HEK293 (cell line): ENCODE results near the gene DDX51.

Experiments used
- EGR2 ChIP-seq: fragments of 450-650 bp; formaldehyde crosslinking; IDR thresholded peaks from 2 replicates; pipeline ENCODE4 v1.5.1; 2016; ENCODE audit warnings: low read depth, missing biosample characterization, missing genetic modification characterization
- GLI4 ChIP-seq: fragments of 450-650 bp; formaldehyde crosslinking; IDR thresholded peaks from 2 replicates; pipeline ENCODE4 v1.5.1; 2016; ENCODE audit warnings: missing biosample characterization, missing genetic modification characterization
- MZF1 ChIP-seq: fragments of 450-650 bp; formaldehyde crosslinking; IDR thresholded peaks from 2 replicates; pipeline ENCODE4 v1.5.1; 2017; ENCODE audit warnings: missing biosample characterization, missing genetic modification characterization, borderline replicate concordance
- SETDB1 ChIP-seq: IDR thresholded peaks from one replicate; pipeline ENCODE4 v1.6.1; 2017; ENCODE audit warnings: mild to moderate bottlenecking, low read length, moderate library complexity, mixed read lengths; ENCODE audit not compliant: insufficient read length
- ZBTB21 ChIP-seq: fragments of 450-650 bp; formaldehyde crosslinking; IDR thresholded peaks from 2 replicates; pipeline ENCODE4 v1.5.1; 2017; ENCODE audit warnings: missing biosample characterization, missing genetic modification characterization
- ZFP37 ChIP-seq: fragments of 450-650 bp; formaldehyde crosslinking; IDR thresholded peaks from 2 replicates; pipeline ENCODE4 v1.5.1; 2016; ENCODE audit warnings: missing biosample characterization, missing genetic modification characterization
- ZNF184 ChIP-seq: fragments of 450-650 bp; IDR thresholded peaks from 2 replicates; pipeline ENCODE4 v1.5.1; 2018; ENCODE audit warnings: missing biosample characterization, mild to moderate bottlenecking, missing genetic modification characterization
- ZNF19 ChIP-seq: fragments of 450-650 bp; formaldehyde crosslinking; IDR thresholded peaks from 2 replicates; pipeline ENCODE4; 2016; ENCODE audit warnings: missing biosample characterization, missing genetic modification characterization, low read depth
- ZNF341 ChIP-seq: fragments of 450-650 bp; formaldehyde crosslinking; IDR thresholded peaks from 2 replicates; pipeline ENCODE4; 2016; ENCODE audit warnings: low read depth, missing biosample characterization, missing genetic modification characterization
- ZNF350 ChIP-seq: fragments of 450-650 bp; formaldehyde crosslinking; IDR thresholded peaks from 2 replicates; pipeline ENCODE4 v1.5.0; 2017; ENCODE audit warnings: missing biosample characterization, mild to moderate bottlenecking, missing genetic modification characterization
- ZNF391 ChIP-seq: fragments of 450-650 bp; formaldehyde crosslinking; IDR thresholded peaks from 2 replicates; pipeline ENCODE4 v1.5.1; 2016; ENCODE audit warnings: low read depth, missing biosample characterization, missing genetic modification characterization, borderline replicate concordance
- ZNF501 ChIP-seq: fragments of 450-650 bp; formaldehyde crosslinking; IDR thresholded peaks from 2 replicates; pipeline ENCODE4 v1.5.1; 2016; ENCODE audit warnings: missing biosample characterization, missing genetic modification characterization
- ZNF561 ChIP-seq: fragments of 450-650 bp; IDR thresholded peaks from 2 replicates; pipeline ENCODE4 v1.5.1; 2018; ENCODE audit warnings: missing biosample characterization, missing genetic modification characterization, borderline replicate concordance
- ZNF610 ChIP-seq: fragments of 450-650 bp; formaldehyde crosslinking; IDR thresholded peaks from 2 replicates; pipeline ENCODE4 v1.5.1; 2016; ENCODE audit warnings: missing biosample characterization, missing genetic modification characterization, borderline replicate concordance
- ZNF664 ChIP-seq: fragments of 450-650 bp; formaldehyde crosslinking; IDR thresholded peaks from 2 replicates; pipeline ENCODE4 v1.5.1; 2016; ENCODE audit warnings: missing biosample characterization, missing genetic modification characterization
- ZNF792 ChIP-seq: fragments of 450-650 bp; formaldehyde crosslinking; IDR thresholded peaks from 2 replicates; pipeline ENCODE4 v1.5.1; 2016; ENCODE audit warnings: missing biosample characterization, missing genetic modification characterization
- ZXDB ChIP-seq: fragments of 450-650 bp; formaldehyde crosslinking; IDR thresholded peaks from 2 replicates; pipeline ENCODE4 v1.5.1; 2016; ENCODE audit warnings: missing biosample characterization, missing genetic modification characterization
- TF ChIP-seq, protein P1 (sequence below): fragments of 450-650 bp; formaldehyde crosslinking; IDR thresholded peaks from 2 replicates; pipeline ENCODE4 v1.5.1; 2016; ENCODE audit warnings: missing biosample characterization, missing genetic modification characterization, borderline replicate concordance
- TF ChIP-seq, protein P2 (sequence below): fragments of 450-650 bp; IDR thresholded peaks from 2 replicates; pipeline ENCODE4 v1.5.1; 2018; ENCODE audit warnings: missing biosample characterization, mild to moderate bottlenecking, missing genetic modification characterization
- TF ChIP-seq, protein P3 (sequence below): fragments of 450-650 bp; formaldehyde crosslinking; IDR thresholded peaks from 2 replicates; pipeline ENCODE4 v1.5.1; 2016; ENCODE audit warnings: missing biosample characterization, missing genetic modification characterization
- TF ChIP-seq, protein P4 (sequence below): fragments of 450-650 bp; formaldehyde crosslinking; IDR thresholded peaks from 2 replicates; pipeline ENCODE4; 2016; ENCODE audit warnings: missing biosample characterization, missing genetic modification characterization
- TF ChIP-seq, protein P5 (sequence below): fragments of 450-650 bp; formaldehyde crosslinking; IDR thresholded peaks from 2 replicates; pipeline ENCODE4 v1.5.1; 2016; ENCODE audit warnings: missing biosample characterization, missing genetic modification characterization, low read depth
- TF ChIP-seq, protein P6 (sequence below): fragments of 450-650 bp; formaldehyde crosslinking; IDR thresholded peaks from 2 replicates; pipeline ENCODE4 v1.5.1; 2016; ENCODE audit warnings: missing biosample characterization, missing genetic modification characterization, low read depth
- TF ChIP-seq, protein P7 (sequence below): fragments of 450-650 bp; formaldehyde crosslinking; IDR thresholded peaks from 2 replicates; pipeline ENCODE4 v1.5.1; 2016; ENCODE audit warnings: missing biosample characterization, missing genetic modification characterization

Gene DDX51

DNA sequence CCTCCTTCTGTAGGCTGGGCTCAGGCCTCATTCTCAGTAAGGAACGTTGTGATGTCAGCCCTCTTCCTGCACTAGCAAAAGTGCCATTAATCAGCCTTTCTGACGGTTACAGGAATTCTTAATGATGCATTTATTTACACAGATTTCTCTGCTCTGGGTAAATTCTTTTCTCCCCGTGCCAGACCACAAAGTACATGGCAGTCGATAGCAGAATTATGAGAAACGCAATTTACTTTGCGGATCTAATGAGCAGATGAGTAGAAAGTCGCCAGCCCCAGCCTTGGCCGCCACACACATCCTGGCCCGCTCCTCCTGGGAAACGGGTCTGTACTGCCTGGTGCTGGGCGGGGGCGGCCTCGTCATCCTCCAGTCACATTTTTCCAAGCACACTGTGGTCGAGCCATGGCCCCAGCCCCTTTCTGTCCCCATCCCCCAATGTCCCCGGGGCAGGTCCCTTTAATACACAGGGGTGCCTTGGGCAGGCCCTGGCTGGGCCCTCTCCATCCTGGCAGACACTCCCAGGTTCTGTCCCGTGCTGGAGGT is 26.0 kb upstream of the DDX51 start (continued):
- peak; percentile 53; the same call in 1 of the 2 replicates for TF ChIP-seq ZNF610 (tag by site-specific recombination)
- no peak for TF ChIP-seq ZNF350 (tag by site-specific recombination)
- peak; percentile 83 for TF ChIP-seq ZNF561 (tag by site-specific recombination)
- TF ChIP-seq ZNF792 (tag by site-specific recombination): no peak
- TF ChIP-seq ZXDB: peak; percentile 20; the same call in 1 of the 2 replicates
- peak; percentile 80 for TF ChIP-seq ZBTB21 (tag by site-specific recombination)
- TF ChIP-seq, protein P1, sequence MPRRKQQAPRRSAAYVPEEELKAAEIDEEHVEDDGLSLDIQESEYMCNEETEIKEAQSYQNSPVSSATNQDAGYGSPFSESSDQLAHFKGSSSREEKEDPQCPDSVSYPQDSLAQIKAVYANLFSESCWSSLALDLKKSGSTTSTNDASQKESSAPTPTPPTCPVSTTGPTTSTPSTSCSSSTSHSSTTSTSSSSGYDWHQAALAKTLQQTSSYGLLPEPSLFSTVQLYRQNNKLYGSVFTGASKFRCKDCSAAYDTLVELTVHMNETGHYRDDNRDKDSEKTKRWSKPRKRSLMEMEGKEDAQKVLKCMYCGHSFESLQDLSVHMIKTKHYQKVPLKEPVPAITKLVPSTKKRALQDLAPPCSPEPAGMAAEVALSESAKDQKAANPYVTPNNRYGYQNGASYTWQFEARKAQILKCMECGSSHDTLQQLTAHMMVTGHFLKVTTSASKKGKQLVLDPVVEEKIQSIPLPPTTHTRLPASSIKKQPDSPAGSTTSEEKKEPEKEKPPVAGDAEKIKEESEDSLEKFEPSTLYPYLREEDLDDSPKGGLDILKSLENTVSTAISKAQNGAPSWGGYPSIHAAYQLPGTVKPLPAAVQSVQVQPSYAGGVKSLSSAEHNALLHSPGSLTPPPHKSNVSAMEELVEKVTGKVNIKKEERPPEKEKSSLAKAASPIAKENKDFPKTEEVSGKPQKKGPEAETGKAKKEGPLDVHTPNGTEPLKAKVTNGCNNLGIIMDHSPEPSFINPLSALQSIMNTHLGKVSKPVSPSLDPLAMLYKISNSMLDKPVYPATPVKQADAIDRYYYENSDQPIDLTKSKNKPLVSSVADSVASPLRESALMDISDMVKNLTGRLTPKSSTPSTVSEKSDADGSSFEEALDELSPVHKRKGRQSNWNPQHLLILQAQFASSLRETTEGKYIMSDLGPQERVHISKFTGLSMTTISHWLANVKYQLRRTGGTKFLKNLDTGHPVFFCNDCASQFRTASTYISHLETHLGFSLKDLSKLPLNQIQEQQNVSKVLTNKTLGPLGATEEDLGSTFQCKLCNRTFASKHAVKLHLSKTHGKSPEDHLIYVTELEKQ: peak; percentile 73
- no peak for TF ChIP-seq ZFP37 (tag by site-specific recombination)
- peak; percentile 83; the same call in 1 of the 2 replicates for TF ChIP-seq ZNF184 (tag by site-specific recombination)
- no peak for TF ChIP-seq GLI4 (tag by site-specific recombination)
- TF ChIP-seq, protein P2, sequence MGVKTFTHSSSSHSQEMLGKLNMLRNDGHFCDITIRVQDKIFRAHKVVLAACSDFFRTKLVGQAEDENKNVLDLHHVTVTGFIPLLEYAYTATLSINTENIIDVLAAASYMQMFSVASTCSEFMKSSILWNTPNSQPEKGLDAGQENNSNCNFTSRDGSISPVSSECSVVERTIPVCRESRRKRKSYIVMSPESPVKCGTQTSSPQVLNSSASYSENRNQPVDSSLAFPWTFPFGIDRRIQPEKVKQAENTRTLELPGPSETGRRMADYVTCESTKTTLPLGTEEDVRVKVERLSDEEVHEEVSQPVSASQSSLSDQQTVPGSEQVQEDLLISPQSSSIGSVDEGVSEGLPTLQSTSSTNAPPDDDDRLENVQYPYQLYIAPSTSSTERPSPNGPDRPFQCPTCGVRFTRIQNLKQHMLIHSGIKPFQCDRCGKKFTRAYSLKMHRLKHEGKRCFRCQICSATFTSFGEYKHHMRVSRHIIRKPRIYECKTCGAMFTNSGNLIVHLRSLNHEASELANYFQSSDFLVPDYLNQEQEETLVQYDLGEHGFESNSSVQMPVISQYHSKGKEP (tag by site-specific recombination): peak; percentile 84
- no peak for TF ChIP-seq ZNF664
- TF ChIP-seq, protein P3, sequence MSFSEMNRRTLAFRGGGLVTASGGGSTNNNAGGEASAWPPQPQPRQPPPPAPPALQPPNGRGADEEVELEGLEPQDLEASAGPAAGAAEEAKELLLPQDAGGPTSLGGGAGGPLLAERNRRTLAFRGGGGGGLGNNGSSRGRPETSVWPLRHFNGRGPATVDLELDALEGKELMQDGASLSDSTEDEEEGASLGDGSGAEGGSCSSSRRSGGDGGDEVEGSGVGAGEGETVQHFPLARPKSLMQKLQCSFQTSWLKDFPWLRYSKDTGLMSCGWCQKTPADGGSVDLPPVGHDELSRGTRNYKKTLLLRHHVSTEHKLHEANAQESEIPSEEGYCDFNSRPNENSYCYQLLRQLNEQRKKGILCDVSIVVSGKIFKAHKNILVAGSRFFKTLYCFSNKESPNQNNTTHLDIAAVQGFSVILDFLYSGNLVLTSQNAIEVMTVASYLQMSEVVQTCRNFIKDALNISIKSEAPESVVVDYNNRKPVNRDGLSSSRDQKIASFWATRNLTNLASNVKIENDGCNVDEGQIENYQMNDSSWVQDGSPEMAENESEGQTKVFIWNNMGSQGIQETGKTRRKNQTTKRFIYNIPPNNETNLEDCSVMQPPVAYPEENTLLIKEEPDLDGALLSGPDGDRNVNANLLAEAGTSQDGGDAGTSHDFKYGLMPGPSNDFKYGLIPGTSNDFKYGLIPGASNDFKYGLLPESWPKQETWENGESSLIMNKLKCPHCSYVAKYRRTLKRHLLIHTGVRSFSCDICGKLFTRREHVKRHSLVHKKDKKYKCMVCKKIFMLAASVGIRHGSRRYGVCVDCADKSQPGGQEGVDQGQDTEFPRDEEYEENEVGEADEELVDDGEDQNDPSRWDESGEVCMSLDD (tag by site-specific recombination): no peak
- no peak for TF ChIP-seq ZNF501
- TF ChIP-seq, protein P4, sequence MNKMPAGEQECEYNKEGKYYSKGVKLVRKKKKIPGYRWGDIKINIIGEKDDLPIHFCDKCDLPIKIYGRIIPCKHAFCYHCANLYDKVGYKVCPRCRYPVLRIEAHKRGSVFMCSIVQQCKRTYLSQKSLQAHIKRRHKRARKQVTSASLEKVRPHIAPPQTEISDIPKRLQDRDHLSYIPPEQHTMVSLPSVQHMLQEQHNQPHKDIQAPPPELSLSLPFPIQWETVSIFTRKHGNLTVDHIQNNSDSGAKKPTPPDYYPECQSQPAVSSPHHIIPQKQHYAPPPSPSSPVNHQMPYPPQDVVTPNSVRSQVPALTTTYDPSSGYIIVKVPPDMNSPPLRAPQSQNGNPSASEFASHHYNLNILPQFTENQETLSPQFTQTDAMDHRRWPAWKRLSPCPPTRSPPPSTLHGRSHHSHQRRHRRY (tag by site-specific recombination): no peak
- TF ChIP-seq ZNF19: no peak
- TF ChIP-seq MZF1 (tag by site-specific recombination): no peak
- TF ChIP-seq, protein P5, sequence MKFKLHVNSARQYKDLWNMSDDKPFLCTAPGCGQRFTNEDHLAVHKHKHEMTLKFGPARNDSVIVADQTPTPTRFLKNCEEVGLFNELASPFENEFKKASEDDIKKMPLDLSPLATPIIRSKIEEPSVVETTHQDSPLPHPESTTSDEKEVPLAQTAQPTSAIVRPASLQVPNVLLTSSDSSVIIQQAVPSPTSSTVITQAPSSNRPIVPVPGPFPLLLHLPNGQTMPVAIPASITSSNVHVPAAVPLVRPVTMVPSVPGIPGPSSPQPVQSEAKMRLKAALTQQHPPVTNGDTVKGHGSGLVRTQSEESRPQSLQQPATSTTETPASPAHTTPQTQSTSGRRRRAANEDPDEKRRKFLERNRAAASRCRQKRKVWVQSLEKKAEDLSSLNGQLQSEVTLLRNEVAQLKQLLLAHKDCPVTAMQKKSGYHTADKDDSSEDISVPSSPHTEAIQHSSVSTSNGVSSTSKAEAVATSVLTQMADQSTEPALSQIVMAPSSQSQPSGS (tag by site-specific recombination): peak; percentile 48; the same call in 1 of the 2 replicates
- TF ChIP-seq, protein P6, sequence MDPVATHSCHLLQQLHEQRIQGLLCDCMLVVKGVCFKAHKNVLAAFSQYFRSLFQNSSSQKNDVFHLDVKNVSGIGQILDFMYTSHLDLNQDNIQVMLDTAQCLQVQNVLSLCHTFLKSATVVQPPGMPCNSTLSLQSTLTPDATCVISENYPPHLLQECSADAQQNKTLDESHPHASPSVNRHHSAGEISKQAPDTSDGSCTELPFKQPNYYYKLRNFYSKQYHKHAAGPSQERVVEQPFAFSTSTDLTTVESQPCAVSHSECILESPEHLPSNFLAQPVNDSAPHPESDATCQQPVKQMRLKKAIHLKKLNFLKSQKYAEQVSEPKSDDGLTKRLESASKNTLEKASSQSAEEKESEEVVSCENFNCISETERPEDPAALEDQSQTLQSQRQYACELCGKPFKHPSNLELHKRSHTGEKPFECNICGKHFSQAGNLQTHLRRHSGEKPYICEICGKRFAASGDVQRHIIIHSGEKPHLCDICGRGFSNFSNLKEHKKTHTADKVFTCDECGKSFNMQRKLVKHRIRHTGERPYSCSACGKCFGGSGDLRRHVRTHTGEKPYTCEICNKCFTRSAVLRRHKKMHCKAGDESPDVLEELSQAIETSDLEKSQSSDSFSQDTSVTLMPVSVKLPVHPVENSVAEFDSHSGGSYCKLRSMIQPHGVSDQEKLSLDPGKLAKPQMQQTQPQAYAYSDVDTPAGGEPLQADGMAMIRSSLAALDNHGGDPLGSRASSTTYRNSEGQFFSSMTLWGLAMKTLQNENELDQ (tag by site-specific recombination): no peak
- TF ChIP-seq EGR2 (tag by site-specific recombination): no peak
- TF ChIP-seq, protein P7, sequence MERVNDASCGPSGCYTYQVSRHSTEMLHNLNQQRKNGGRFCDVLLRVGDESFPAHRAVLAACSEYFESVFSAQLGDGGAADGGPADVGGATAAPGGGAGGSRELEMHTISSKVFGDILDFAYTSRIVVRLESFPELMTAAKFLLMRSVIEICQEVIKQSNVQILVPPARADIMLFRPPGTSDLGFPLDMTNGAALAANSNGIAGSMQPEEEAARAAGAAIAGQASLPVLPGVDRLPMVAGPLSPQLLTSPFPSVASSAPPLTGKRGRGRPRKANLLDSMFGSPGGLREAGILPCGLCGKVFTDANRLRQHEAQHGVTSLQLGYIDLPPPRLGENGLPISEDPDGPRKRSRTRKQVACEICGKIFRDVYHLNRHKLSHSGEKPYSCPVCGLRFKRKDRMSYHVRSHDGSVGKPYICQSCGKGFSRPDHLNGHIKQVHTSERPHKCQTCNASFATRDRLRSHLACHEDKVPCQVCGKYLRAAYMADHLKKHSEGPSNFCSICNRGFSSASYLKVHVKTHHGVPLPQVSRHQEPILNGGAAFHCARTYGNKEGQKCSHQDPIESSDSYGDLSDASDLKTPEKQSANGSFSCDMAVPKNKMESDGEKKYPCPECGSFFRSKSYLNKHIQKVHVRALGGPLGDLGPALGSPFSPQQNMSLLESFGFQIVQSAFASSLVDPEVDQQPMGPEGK (tag by site-specific recombination): peak; percentile 60
- TF ChIP-seq SETDB1: no peak
- no peak for TF ChIP-seq ZNF391
- TF ChIP-seq ZNF341 (tag by site-specific recombination): no peak
